ENCODE data around the gene CNTN1.

CNTN1 gene

DNA sequence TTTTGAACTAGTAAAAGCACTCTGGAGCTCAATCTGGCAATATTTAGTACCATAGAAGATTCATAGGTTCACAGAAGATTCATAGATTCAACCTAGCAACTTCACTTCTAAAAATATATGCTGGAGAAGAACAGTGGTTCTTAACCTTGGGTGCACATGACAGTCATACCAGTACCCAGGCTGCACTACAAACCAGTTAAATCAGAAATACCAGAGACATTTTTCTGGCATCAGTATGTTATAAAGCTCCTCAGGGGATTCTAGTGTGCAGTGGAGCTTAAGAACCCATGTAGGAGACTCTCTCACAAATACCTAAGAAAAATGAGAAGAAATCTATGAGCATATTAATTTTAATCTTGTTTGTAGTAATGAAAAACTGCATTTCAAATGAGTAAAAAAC lies 46.6 kb downstream of the CNTN1 start:
- TF ChIP-seq, protein P1, sequence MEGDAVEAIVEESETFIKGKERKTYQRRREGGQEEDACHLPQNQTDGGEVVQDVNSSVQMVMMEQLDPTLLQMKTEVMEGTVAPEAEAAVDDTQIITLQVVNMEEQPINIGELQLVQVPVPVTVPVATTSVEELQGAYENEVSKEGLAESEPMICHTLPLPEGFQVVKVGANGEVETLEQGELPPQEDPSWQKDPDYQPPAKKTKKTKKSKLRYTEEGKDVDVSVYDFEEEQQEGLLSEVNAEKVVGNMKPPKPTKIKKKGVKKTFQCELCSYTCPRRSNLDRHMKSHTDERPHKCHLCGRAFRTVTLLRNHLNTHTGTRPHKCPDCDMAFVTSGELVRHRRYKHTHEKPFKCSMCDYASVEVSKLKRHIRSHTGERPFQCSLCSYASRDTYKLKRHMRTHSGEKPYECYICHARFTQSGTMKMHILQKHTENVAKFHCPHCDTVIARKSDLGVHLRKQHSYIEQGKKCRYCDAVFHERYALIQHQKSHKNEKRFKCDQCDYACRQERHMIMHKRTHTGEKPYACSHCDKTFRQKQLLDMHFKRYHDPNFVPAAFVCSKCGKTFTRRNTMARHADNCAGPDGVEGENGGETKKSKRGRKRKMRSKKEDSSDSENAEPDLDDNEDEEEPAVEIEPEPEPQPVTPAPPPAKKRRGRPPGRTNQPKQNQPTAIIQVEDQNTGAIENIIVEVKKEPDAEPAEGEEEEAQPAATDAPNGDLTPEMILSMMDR (conservative IDR thresholded peaks at IDR 0.05; ENCODE audit: low read depth, low read length) = no peak
- H3K4me3 ChIP-seq (ENCODE audit: low read length) = no peak overlapping the region
- peak; percentile 68 for DNase-seq (ENCODE audit: low read depth)

DNA sequence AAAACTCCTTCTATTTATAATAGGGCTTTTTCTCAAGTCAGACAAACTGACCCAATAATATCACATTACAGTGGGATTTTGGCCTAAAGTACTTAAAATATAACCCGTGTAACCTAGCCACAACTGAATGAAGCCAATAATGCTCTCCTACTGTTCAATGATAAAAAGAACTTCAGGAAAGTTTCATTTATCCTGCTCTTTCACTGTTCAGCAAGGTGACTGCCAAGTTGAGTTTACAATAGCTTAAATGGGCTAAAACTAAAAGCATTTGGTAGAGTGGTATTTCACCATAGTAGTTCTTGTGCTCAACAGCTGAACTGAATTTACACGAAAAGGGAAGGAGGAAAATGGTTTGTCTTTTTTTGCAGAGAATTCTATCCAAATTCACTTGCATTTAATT lies 49.8 kb downstream of the CNTN1 start:
- no peak for DNase-seq (ENCODE audit: low read depth)
- TF ChIP-seq, protein P1 (conservative IDR thresholded peaks at IDR 0.05; ENCODE audit: low read depth, low read length) = no peak

DNA sequence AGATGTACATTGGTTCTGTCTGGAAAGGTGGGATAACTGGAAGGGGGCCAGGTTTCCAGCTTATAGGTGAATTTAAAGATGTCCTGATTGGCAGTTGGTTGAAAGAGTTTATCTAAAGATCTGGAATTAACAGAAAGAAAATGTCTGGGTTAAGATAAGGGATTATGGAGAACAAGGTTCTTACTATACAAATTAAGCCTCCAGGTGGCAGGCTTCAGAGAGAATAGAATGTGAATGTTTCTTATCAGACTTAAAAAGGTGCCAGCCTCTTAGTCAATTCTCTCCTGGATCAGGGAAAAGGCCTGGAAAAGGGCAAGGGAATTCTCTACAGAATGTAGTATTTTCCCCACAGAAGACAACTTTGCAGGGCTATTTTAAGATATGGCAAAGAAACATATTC lies 53.1 kb downstream of the CNTN1 start:
- DNase-seq (ENCODE audit: low read depth) = no peak
- H3K4me3 ChIP-seq (ENCODE audit: low read length) = no peak overlapping the region
- TF ChIP-seq, protein P1 (conservative IDR thresholded peaks at IDR 0.05; ENCODE audit: low read depth, low read length) = peak; percentile 42

More for the DNA sequence above, 49.8 kb downstream of the CNTN1 start:
- no peak overlapping the region for H3K4me3 ChIP-seq (ENCODE audit: low read length)

DNA sequence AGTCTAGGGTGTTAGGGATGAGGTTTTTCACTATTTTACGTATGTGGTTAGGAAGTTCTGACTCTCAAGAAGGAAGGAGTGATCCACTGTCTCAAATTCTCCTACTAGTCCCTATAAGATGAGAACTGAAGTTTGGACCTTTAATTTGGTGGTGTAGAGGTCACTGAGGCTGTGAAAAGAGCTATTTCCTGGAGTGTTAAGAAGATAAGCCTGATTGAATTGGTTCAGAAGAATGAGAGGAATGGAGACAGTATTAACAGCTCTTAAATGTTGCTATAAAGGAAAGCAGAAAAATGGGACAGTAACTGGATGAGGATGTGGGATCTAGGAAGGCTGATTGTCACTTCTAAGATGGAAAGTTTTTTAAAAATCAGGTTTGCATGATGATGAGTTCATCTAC lies 57.6 kb downstream of the CNTN1 start:
- TF ChIP-seq, protein P1 (conservative IDR thresholded peaks at IDR 0.05; ENCODE audit: low read depth, low read length) = no peak
- DNase-seq (ENCODE audit: low read depth) = no peak
- no peak overlapping the region for H3K4me3 ChIP-seq (ENCODE audit: low read length)

DNA sequence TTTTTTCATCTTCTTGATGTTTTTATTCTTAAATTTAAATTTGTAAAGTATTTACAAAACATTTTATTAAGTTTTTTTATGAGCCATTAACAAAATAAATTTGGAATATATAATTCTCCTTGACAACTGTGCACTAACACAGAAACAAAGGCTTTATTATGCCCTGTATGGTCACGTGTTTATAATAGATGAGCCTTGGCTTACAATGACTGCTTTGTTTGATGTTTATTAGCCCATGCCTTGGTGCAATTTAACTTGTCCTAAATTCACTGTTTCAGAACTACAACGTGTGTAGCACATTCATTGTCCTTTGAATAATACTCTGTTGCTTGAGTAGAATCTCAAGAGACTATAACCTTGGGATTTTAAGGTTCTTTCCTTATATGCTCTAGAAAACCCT lies 59.8 kb downstream of the CNTN1 start:
- TF ChIP-seq, protein P1 (conservative IDR thresholded peaks at IDR 0.05; ENCODE audit: low read depth, low read length) = no peak
- peak; percentile 37 for DNase-seq (ENCODE audit: low read depth)

DNA sequence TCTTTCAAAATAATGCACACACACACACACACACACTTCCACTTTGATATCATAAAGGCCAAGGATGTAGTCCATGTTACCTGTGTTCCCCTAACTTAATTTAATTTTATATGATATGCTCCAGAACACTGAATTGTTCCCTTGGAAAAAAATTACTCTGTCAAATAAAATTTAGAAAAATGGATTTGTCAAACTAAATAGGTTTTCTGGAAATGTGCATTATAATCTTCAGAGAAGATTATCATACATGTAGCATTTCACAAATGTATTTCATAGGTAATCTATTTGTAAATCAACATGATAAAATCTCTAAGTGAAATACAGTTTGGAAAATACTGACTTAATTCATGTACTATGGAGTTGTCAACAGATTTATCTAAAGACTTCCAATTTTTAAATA lies 68.6 kb downstream of the CNTN1 start:
- TF ChIP-seq, protein P1 (conservative IDR thresholded peaks at IDR 0.05; ENCODE audit: low read depth, low read length) = no peak
- H3K4me3 ChIP-seq (ENCODE audit: low read length) = no peak overlapping the region
- no peak for DNase-seq (ENCODE audit: low read depth)

More for the DNA sequence above, 59.8 kb downstream of the CNTN1 start:
- H3K4me3 ChIP-seq (ENCODE audit: low read length) = no peak overlapping the region

DNA sequence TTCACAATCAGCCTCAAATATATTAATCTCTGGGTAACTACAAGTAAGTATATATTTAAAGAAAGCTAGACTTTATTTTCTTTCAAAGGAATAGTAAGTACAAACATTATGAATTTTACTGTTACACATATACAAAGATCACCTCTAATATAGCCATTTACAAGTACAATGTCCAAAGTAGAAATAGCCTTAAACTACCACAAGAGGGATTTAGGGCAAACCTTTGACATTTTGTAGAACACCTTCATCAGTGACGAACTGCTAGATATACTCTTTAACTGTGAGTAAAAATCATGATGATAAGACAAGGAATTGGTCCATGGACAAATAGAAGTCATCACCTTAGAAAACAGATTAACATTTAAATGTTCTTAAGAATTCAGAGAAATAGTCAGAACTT lies 69.8 kb downstream of the CNTN1 start:
- TF ChIP-seq, protein P1 (conservative IDR thresholded peaks at IDR 0.05; ENCODE audit: low read depth, low read length) = peak; percentile 32
- no peak overlapping the region for H3K4me3 ChIP-seq (ENCODE audit: low read length)
- DNase-seq (ENCODE audit: low read depth) = no peak

Data from retinal pigment epithelial cell (primary cell).